Keratinocyte (primary cell): Measurements from ENCODE around the gene ACOT7. TPM values are rescaled to one million over a fixed set of nuclear protein-coding genes. Genes with fewer than 3 reads are reported as not detected.

Experiments used
- DNase-seq: peaks from one replicate; pipeline ENCODE4 v3.0.0-alpha.2; 2011; ENCODE audit warnings: low read depth, missing footprints, low spot score
- FAIRE-seq: peaks from 2 replicates; lab custom pipeline; 2011; peaks lifted over from hg19 to GRCh38; lab: Jason Lieb, UNC
- H2AFZ ChIP-seq: 2 replicates; pipeline ENCODE4 v1.6.0; 2012; ENCODE audit warnings: low read length, control low read depth, inconsistent platforms; ENCODE audit not compliant: control insufficient read depth
- H3K27ac ChIP-seq: 2 replicates; pipeline ENCODE4 v1.5.1; 2011; ENCODE audit warnings: low read length; ENCODE audit not compliant: control insufficient read depth, insufficient read depth
- H3K27me3 ChIP-seq: 3 replicates; pipeline ENCODE4 v1.6.0; 2011; ENCODE audit warnings: low read length; ENCODE audit not compliant: control insufficient read depth, insufficient read depth; ENCODE audit errors: extremely low read depth
- H3K36me3 ChIP-seq, 2 experiments: 2 replicates in 1 of 2; 3 replicates in 1 of 2; pipeline ENCODE4 v1.5.1; 2011; ENCODE audit warnings: low read length in 2 of 2, mild to moderate bottlenecking in 1 of 2; ENCODE audit not compliant: control insufficient read depth in 2 of 2, insufficient read depth in 2 of 2; ENCODE audit errors: extremely low read depth in 1 of 2
- H3K4me1 ChIP-seq: 3 replicates; pipeline ENCODE4 v1.5.1; 2011; ENCODE audit warnings: low read length; ENCODE audit not compliant: control insufficient read depth, insufficient read depth; ENCODE audit errors: extremely low read depth
- H3K4me2 ChIP-seq: 3 replicates; pipeline ENCODE4 v1.6.0; 2011; ENCODE audit warnings: low read depth, low read length; ENCODE audit not compliant: control insufficient read depth, insufficient read depth; ENCODE audit errors: extremely low read depth
- H3K4me3 ChIP-seq, 3 experiments: fragments of 200-600 bp in 1 of 3; sonication (generic) in 1 of 3; 2 replicates in 2 of 3; 3 replicates in 1 of 3; pipeline ENCODE4 v1.5.1; 2011 to 2016; ENCODE audit warnings: low read length in 3 of 3, mild to moderate bottlenecking in 3 of 3, control low read depth in 2 of 3, inconsistent platforms in 1 of 3, low read depth in 1 of 3, mixed read lengths in 1 of 3, mixed run types in 1 of 3, moderate library complexity in 1 of 3; ENCODE audit not compliant: control insufficient read depth in 2 of 3, insufficient read depth in 2 of 3; ENCODE audit errors: extremely low read depth in 1 of 3
- H3K79me2 ChIP-seq: 2 replicates; pipeline ENCODE4 v1.6.0; 2012; ENCODE audit warnings: low read length; ENCODE audit not compliant: control insufficient read depth, insufficient read depth
- H3K9ac ChIP-seq: 3 replicates; pipeline ENCODE4 v1.6.0; 2011; ENCODE audit warnings: low read length; ENCODE audit not compliant: control insufficient read depth, insufficient read depth; ENCODE audit errors: extremely low read depth
- H3K9me1 ChIP-seq: 3 replicates; pipeline ENCODE4 v1.6.0; 2011; ENCODE audit warnings: low read length; ENCODE audit not compliant: control insufficient read depth, insufficient read depth; ENCODE audit errors: extremely low read depth
- H3K9me3 ChIP-seq: 2 replicates; pipeline ENCODE4 v1.5.1; 2012; ENCODE audit warnings: low read depth, low read length; ENCODE audit not compliant: control insufficient read depth
- H4K20me1 ChIP-seq: 3 replicates; pipeline ENCODE4 v1.6.0; 2011; ENCODE audit warnings: low read length; ENCODE audit not compliant: control insufficient read depth, insufficient read depth; ENCODE audit errors: extremely low read depth
- EZH2 ChIP-seq: IDR thresholded peaks from one replicate; pipeline ENCODE4 v1.6.1; 2012; ENCODE audit warnings: inconsistent platforms, mild to moderate bottlenecking, low read length, moderate library complexity
- dilution Hi-C: fragments of 300-500 bp; cut with MboI; formaldehyde crosslinking; loops from one replicate; pipeline ENCODE4 v1.7.0; 2020; ENCODE audit warnings: low sequenced_read_pairs; ENCODE audit not compliant: extremely low pct_ligation_motif_present
- polyA plus RNA-seq, 5 experiments: library from polyadenylated mRNA; depleted of rRNA in 3 of 5; stranded (reverse) in 3 of 5; stranded (forward) in 1 of 5; unstranded in 1 of 5; fragments of >200 nt; gene quantifications; 1 replicate in 1 of 5; 2 replicates in 3 of 5; 3 replicates in 1 of 5; pipeline versions ENCODE4 v1.2.1 to v1.2.3, GENCODE V29; 2011 to 2012; ENCODE audit warnings: missing spikeins in 2 of 5, low read depth in 1 of 5, low replicate concordance in 1 of 5
- TF ChIP-seq, protein P1 (sequence below), 3 experiments: IDR thresholded peaks in 1 of 3; conservative IDR thresholded peaks in 1 of 3; optimal IDR thresholded peaks in 1 of 3; 2 replicates in 2 of 3; 3 replicates in 1 of 3; pipeline versions ENCODE3 to v1.5.1; 2011; ENCODE audit warnings: low read length in 3 of 3, mild to moderate bottlenecking in 3 of 3, moderate library complexity in 2 of 3, control low read depth in 1 of 3, inconsistent platforms in 1 of 3; ENCODE audit not compliant: insufficient read depth in 2 of 3; ENCODE audit errors: extremely low read depth in 1 of 3

The ACOT7 gene
- polyA plus RNA-seq, 1 donor (not counting 4 experiments of a cell fraction or from before 2014, with no cell fraction given), result 226 TPM

DNA sequence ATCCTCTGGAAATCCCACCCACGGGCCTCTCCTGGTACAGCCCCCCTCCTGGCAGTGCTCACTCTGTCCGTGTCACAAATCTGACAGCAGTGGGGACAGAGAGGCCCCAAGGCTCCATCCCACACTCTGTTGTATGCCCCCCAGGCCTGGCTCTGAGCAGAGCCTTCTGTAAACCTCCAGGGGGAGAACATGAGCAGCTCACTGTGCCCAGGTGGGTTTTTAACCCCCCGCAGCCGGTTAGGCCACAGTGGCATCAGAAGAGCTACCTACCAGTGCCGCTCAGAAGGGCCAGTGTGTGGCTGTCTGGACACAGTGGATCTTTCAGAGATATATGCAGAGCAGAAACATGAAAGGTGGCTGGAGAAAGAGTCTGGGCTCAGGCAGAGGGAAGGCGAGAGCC lies 120.7 kb downstream of the ACOT7 start:
- Histone ChIP-seq H3K4me1 (peaks cover 22% of the 10 kb centered on the region), H3K4me2 (no peak overlapping the region)
- no peak for FAIRE-seq

DNA sequence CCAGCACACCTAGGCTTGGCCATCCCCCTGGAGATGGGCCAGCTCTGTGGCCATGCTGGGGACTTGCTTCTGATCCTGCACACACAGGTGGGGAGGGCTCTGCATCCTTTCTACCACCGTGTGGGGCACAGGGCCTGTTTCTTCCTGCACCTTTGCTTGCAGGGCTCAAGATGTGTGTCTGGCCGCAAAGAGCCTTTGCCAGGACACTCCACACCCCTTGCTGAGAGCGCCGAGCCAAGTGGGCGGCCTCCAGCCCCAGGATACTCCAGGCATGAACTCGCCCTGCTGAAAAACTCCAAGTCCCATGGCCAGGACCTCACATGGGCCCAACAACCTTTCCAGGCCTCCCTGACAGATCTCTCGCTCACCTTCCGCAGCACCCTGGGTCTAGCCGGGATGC lies 121.1 kb downstream of the ACOT7 start:
- Histone ChIP-seq H3K9me1 (no peaks in the 10 kb centered on the region), H3K27me3 (no peaks in the 10 kb centered on the region), H3K9me3 (no peaks in the 10 kb centered on the region), H4K20me1 (no peaks in the 10 kb centered on the region), H3K27ac (no peak overlapping the region), H3K79me2 (no peaks in the 10 kb centered on the region), H2AFZ (no peak overlapping the region), H3K4me1 (peaks cover 26% of the 10 kb centered on the region), H3K4me2 (no peak overlapping the region), H3K4me3 (no peak overlapping the region), H3K9ac (no peak overlapping the region), H3K36me3 (peaks cover 8 to 31% of the 10 kb centered on the region in 2 experiments)
- FAIRE-seq (no peak), DNase-seq (no peak)
- dilution Hi-C loops, result no loop called here
- TF ChIP-seq EZH2, result no peak
- TF ChIP-seq, protein P1, sequence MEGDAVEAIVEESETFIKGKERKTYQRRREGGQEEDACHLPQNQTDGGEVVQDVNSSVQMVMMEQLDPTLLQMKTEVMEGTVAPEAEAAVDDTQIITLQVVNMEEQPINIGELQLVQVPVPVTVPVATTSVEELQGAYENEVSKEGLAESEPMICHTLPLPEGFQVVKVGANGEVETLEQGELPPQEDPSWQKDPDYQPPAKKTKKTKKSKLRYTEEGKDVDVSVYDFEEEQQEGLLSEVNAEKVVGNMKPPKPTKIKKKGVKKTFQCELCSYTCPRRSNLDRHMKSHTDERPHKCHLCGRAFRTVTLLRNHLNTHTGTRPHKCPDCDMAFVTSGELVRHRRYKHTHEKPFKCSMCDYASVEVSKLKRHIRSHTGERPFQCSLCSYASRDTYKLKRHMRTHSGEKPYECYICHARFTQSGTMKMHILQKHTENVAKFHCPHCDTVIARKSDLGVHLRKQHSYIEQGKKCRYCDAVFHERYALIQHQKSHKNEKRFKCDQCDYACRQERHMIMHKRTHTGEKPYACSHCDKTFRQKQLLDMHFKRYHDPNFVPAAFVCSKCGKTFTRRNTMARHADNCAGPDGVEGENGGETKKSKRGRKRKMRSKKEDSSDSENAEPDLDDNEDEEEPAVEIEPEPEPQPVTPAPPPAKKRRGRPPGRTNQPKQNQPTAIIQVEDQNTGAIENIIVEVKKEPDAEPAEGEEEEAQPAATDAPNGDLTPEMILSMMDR (optimal IDR thresholded peaks at IDR 0.05 in 1 of 3, IDR thresholded peaks at IDR 0.05 in 1 of 3, conservative IDR thresholded peaks at IDR 0.05 in 1 of 3; ENCODE audit: extremely low read depth in 1 of 3, insufficient read depth in 2 of 3, low read length in 3 of 3), result no peak

More for the DNA sequence above, 120.7 kb downstream of the ACOT7 start:
- H3K36me3 ChIP-seq, result peaks cover 8 to 31% of the 10 kb centered on the region in 2 experiments
- H3K4me3 ChIP-seq, result no peak overlapping the region
- H3K27ac ChIP-seq, result no peak overlapping the region
- no peak overlapping the region for H3K9ac ChIP-seq
- no peaks in the 10 kb centered on the region for H3K27me3 ChIP-seq
- no peaks in the 10 kb centered on the region for H3K79me2 ChIP-seq
- dilution Hi-C loops, result no loop called here
- no peak for DNase-seq
- no peak overlapping the region for H2AFZ ChIP-seq
- TF ChIP-seq EZH2, result no peak
- TF ChIP-seq, protein P1 (optimal IDR thresholded peaks at IDR 0.05 in 1 of 3, IDR thresholded peaks at IDR 0.05 in 1 of 3, conservative IDR thresholded peaks at IDR 0.05 in 1 of 3; ENCODE audit: extremely low read depth in 1 of 3, insufficient read depth in 2 of 3, low read length in 3 of 3), result peak in 1 of 3 experiments; percentile 2
- no peaks in the 10 kb centered on the region for H3K9me1 ChIP-seq
- no peaks in the 10 kb centered on the region for H3K9me3 ChIP-seq
- H4K20me1 ChIP-seq, result no peaks in the 10 kb centered on the region
